ENCODE results near the gene IGIP. TPM values are rescaled to one million over a fixed set of nuclear protein-coding genes. Genes with fewer than 3 reads are reported as not detected.
"Not testable (repeated sequence)": the region's sequence is repeated elsewhere in the genome, so short reads cannot be mapped to it uniquely, and the experiment has no call there.

The IGIP gene
- polyA plus RNA-seq, 3 donors: 5.3 to 7.3 (median 6.4) TPM

- no peak for DNase-seq
These were observed 9.4 kb downstream of the IGIP start for GRCh38 chr5:140135127-140135526.

GRCh38 chr5:140136624-140137023 is 10.9 kb downstream of the IGIP start:
- DNase-seq: no peak

GRCh38 chr5:140140435-140140834 is 14.7 kb downstream of the IGIP start:
- no peak for DNase-seq

- DNase-seq: no peak
These were observed 15.5 kb downstream of the IGIP start for GRCh38 chr5:140141241-140141640.

GRCh38 chr5:140142246-140142645 is 16.5 kb downstream of the IGIP start:
- DNase-seq: no peak

- DNase-seq: no peak
These were observed 17.1 kb downstream of the IGIP start for GRCh38 chr5:140142856-140143255.

- DNase-seq: no peak
These were observed 18.0 kb downstream of the IGIP start for GRCh38 chr5:140143521-140144258.

GRCh38 chr5:140145256-140145655 is 19.5 kb downstream of the IGIP start:
- no peak for DNase-seq

GRCh38 chr5:140145818-140146522 is 20.2 kb downstream of the IGIP start:
- DNase-seq: peak; percentile 73

- no peak for DNase-seq
These were observed 20.7 kb downstream of the IGIP start for GRCh38 chr5:140146523-140146842.

- no peak for DNase-seq
These were observed 21.7 kb downstream of the IGIP start for GRCh38 chr5:140147460-140147859.

- peak; percentile 16 for DNase-seq
These were observed 22.8 kb downstream of the IGIP start for GRCh38 chr5:140148508-140148907.

GRCh38 chr5:140150201-140150600 is 24.5 kb downstream of the IGIP start:
- DNase-seq: no peak

- no peak for DNase-seq
These were observed 25.6 kb downstream of the IGIP start for GRCh38 chr5:140151144-140152021.

GRCh38 chr5:140152022-140152999 is 26.6 kb downstream of the IGIP start:
- peak; percentile 17 for DNase-seq

- DNase-seq: no peak
These were observed 27.5 kb downstream of the IGIP start for GRCh38 chr5:140153255-140153654.

- no peak for DNase-seq
These were observed 28.2 kb downstream of the IGIP start for GRCh38 chr5:140153905-140154304.

- DNase-seq: not testable (repeated sequence)
These were observed 29.1 kb downstream of the IGIP start for GRCh38 chr5:140154710-140155381.

- peak; percentile 87 for DNase-seq
These were observed 31.5 kb downstream of the IGIP start for GRCh38 chr5:140157032-140157781.

Measured in renal pelvis (tissue), 4 donors.